ENCODE data around the gene NEURL1. TPM values are rescaled to one million over a fixed set of nuclear protein-coding genes. Genes with fewer than 3 reads are reported as not detected.

Gene NEURL1
- total RNA-seq, 6 experiments from 2014 or later, result 0.06 to 0.46 (median 0.27) TPM

DNA sequence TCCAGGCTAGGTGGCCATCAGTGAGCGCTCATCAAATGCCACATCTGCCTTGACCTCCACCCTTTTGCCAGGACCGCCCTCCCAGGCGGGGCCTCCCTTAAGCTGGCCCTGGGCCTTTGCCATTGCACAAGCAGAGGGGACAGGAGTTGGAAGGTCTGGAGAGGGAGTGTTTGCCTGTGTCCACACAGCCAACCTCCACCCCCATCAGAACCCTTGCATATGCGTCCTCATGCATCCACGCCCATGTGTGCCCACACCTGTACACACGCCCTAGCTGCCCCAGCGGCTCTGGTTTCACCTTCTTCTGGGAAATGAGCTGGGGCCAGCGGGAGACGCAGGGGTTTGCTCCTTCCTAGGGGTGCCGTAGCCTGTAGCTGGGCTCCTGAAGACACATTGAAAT is 64.0 kb downstream of the NEURL1 start:
- Mint-ChIP-seq H3K27ac (no peak overlapping the region), H3K4me1 (ENCODE audit: low read depth) (peaks cover 6% of the 10 kb centered on the region; the same call in 1 of the 2 replicates), H3K36me3 (ENCODE audit: low read depth) (no peaks in the 10 kb centered on the region), H3K9me3 (no peaks in the 10 kb centered on the region), H3K27me3 (ENCODE audit: insufficient read depth) (peaks cover 41% of the 10 kb centered on the region), H3K4me3 (no peak overlapping the region)
- TF ChIP-seq, protein P1, sequence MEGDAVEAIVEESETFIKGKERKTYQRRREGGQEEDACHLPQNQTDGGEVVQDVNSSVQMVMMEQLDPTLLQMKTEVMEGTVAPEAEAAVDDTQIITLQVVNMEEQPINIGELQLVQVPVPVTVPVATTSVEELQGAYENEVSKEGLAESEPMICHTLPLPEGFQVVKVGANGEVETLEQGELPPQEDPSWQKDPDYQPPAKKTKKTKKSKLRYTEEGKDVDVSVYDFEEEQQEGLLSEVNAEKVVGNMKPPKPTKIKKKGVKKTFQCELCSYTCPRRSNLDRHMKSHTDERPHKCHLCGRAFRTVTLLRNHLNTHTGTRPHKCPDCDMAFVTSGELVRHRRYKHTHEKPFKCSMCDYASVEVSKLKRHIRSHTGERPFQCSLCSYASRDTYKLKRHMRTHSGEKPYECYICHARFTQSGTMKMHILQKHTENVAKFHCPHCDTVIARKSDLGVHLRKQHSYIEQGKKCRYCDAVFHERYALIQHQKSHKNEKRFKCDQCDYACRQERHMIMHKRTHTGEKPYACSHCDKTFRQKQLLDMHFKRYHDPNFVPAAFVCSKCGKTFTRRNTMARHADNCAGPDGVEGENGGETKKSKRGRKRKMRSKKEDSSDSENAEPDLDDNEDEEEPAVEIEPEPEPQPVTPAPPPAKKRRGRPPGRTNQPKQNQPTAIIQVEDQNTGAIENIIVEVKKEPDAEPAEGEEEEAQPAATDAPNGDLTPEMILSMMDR (IDR thresholded peaks at IDR 0.05), result no peak
- DNase-seq, result no peak

GRCh38 chr10:103558911-103559310 is 65.4 kb downstream of the NEURL1 start:
- peaks cover 6% of the 10 kb centered on the region; the same call in 1 of the 2 replicates for H3K4me1 Mint-ChIP-seq (ENCODE audit: low read depth)
- no peaks in the 10 kb centered on the region for H3K36me3 Mint-ChIP-seq (ENCODE audit: low read depth)
- no peak overlapping the region for H3K27ac Mint-ChIP-seq
- DNase-seq, result no peak
- no peak overlapping the region for H3K4me3 Mint-ChIP-seq
- no peaks in the 10 kb centered on the region for H3K9me3 Mint-ChIP-seq
- peaks cover 39% of the 10 kb centered on the region for H3K27me3 Mint-ChIP-seq (ENCODE audit: insufficient read depth)
- TF ChIP-seq, protein P1 (IDR thresholded peaks at IDR 0.05), result no peak

DNA sequence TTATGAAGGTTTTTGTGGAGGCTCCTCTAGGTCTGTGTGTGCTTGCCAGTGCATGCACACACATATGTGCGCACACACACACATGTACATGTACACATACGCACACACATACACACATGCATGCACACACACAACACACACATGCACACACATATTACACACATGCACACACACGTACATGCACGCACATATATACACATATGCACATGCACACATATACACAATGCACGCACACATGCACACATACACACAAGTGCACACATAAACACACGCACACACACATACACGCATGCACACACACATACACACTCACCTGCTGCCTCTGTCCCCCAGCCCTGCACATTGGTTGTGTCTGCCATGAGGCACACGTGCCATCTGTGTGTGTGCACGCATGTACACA is 66.3 kb downstream of the NEURL1 start:
- TF ChIP-seq, protein P1 (IDR thresholded peaks at IDR 0.05), result no peak
- Mint-ChIP-seq H3K4me1 (ENCODE audit: low read depth) (peaks cover under 1% of the 10 kb centered on the region; the same call in 1 of the 2 replicates), H3K36me3 (ENCODE audit: low read depth) (no peaks in the 10 kb centered on the region), H3K9me3 (no peaks in the 10 kb centered on the region), H3K27ac (no peak overlapping the region), H3K27me3 (ENCODE audit: insufficient read depth) (peaks cover 35% of the 10 kb centered on the region), H3K4me3 (no peak overlapping the region)
- no peak for DNase-seq

DNA sequence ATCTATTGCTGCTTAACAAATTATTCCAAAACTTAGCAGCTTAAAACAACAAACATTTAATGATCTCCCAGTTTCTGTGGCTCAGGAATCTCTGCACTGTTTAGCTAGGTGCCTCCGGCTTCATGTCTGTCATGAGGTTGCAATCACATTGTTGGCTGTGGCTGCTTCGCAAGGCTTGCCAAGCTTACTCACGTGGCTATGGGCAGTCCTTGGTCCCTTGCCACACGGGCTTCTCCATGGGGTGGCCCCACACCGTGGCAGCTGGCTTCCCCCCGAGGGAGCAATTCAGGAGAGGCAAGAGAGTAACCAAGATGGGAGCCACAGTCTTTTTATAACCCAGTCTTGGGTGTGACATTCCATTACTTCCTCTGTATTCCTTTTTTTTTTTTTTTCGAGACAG is 67.4 kb downstream of the NEURL1 start:
- peaks cover 35% of the 10 kb centered on the region for H3K27me3 Mint-ChIP-seq (ENCODE audit: insufficient read depth)
- H3K4me1 Mint-ChIP-seq (ENCODE audit: low read depth), result no peaks in the 10 kb centered on the region
- no peak overlapping the region for H3K4me3 Mint-ChIP-seq
- H3K9me3 Mint-ChIP-seq, result no peaks in the 10 kb centered on the region
- no peaks in the 10 kb centered on the region for H3K36me3 Mint-ChIP-seq (ENCODE audit: low read depth)
- no peak for DNase-seq
- TF ChIP-seq, protein P1 (IDR thresholded peaks at IDR 0.05), result no peak
- H3K27ac Mint-ChIP-seq, result no peak overlapping the region

DNA sequence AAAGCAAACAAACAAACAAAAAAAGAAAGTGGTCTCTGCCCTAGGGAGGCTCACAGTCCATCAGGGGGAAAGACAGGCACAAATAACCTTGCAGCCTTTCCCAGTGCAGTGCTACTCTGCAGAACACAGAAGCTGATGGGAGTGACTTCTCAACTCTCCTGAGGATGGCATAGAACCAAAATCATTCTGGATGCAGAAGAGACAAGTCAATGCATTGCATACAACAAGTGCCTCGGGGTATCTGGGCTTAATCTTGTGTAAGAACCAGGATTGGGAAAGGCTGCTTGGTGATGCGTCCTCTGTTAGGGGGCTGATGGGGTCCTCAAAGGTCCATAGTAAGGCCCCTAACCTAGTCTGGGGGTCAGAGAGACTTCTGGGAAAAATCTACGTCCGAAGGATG is 68.9 kb downstream of the NEURL1 start:
- no peaks in the 10 kb centered on the region for H3K4me1 Mint-ChIP-seq (ENCODE audit: low read depth)
- no peak for DNase-seq

More for the DNA sequence above, 68.9 kb downstream of the NEURL1 start:
- H3K36me3 Mint-ChIP-seq (ENCODE audit: low read depth), result no peaks in the 10 kb centered on the region
- peaks cover 31% of the 10 kb centered on the region for H3K27me3 Mint-ChIP-seq (ENCODE audit: insufficient read depth)
- TF ChIP-seq, protein P1 (IDR thresholded peaks at IDR 0.05), result no peak
- H3K27ac Mint-ChIP-seq, result no peak overlapping the region
- no peaks in the 10 kb centered on the region for H3K9me3 Mint-ChIP-seq
- no peak overlapping the region for H3K4me3 Mint-ChIP-seq
